Spinal cord (tissue), 4 donors: Measurements from ENCODE around the gene CANT1. TPM values are rescaled to one million over a fixed set of nuclear protein-coding genes. Genes with fewer than 3 reads are reported as not detected.

Source experiments
- polyA plus RNA-seq, 2 donors: library from polyadenylated mRNA; unstranded; fragments of 120-200 nt; gene quantifications; one replicate each; pipeline ENCODE4 v1.2.1, GENCODE V29; 2013; ENCODE audit not compliant: insufficient read length in 2 of 2
- total RNA-seq, 2 donors: library from RNA; depleted of rRNA in 1 of 2; stranded (reverse); fragments of 120-200 nt in 1 of 2; fragments of >200 nt in 1 of 2; gene quantifications; one replicate each; pipeline versions ENCODE4 v1.2.3 to v1.2.4, GENCODE V29; 2013 to 2014

Gene CANT1
- total and polyA plus RNA-seq, 4 donors: 23.6 to 38.8 (median 30.9) TPM

Other genes starting within 250 kb of the CANT1 start
- 10 to 100 TPM; 28.1 to 34.7 TPM for gene CYTH1, start 227.5 kb downstream of the CANT1 start, total RNA-seq
- gene CYTH1, start 227.5 kb downstream of the CANT1 start, polyA plus RNA-seq: 10 to 100 TPM; 50.1 to 50.4 TPM
- 10 to 100 TPM; 22.5 to 30.7 TPM for gene USP36, start 168.9 kb downstream of the CANT1 start, total RNA-seq
- gene USP36, start 168.9 kb downstream of the CANT1 start, polyA plus RNA-seq: 10 to 100 TPM; 34.8 to 41.0 TPM
- 1 to 10 TPM; 3.1 to 3.3 TPM for gene CEP295NL, start 106.6 kb downstream of the CANT1 start, total RNA-seq
- 1 to 10 TPM in 1 of 2 donors, under 1 TPM in 1; 0.27 to 3.2 TPM for gene CEP295NL, start 106.6 kb downstream of the CANT1 start, polyA plus RNA-seq
- gene TIMP2, start 84.4 kb downstream of the CANT1 start, total RNA-seq: 100 to 1,000 TPM; 139 to 161 TPM
- 100 to 1,000 TPM; 416 to 417 TPM for gene TIMP2, start 84.4 kb downstream of the CANT1 start, polyA plus RNA-seq
- 100 to 1,000 TPM in 1 of 2 donors, 10 to 100 TPM in 1; 96.3 to 166 TPM for gene LGALS3BP, start 29.8 kb downstream of the CANT1 start, total RNA-seq
- 100 to 1,000 TPM in 1 of 2 donors, 10 to 100 TPM in 1; 83.0 to 116 TPM for gene LGALS3BP, start 29.8 kb downstream of the CANT1 start, polyA plus RNA-seq
- 10 to 100 TPM in 1 of 2 donors, 1 to 10 TPM in 1; 9.0 to 15.5 TPM for gene C1QTNF1, start 14.4 kb upstream of the CANT1 start, total RNA-seq
- gene C1QTNF1, start 14.4 kb upstream of the CANT1 start, polyA plus RNA-seq: 1 to 10 TPM; 4.0 to 7.1 TPM
- gene ENGASE, start 65.1 kb upstream of the CANT1 start, total RNA-seq: 10 to 100 TPM; 15.3 to 16.5 TPM
- gene ENGASE, start 65.1 kb upstream of the CANT1 start, polyA plus RNA-seq: 10 to 100 TPM; 27.9 to 32.6 TPM